Spleen (tissue), 7 donors: ENCODE results near the gene CRYAA.

Experiments
- POLR2A ChIP-seq, 3 donors: fragments of 450-650 bp; IDR thresholded peaks; one replicate each; pipeline ENCODE4 v1.5.1; 2017; ENCODE audit warnings: antibody characterized with exemption in 3 of 3, mild to moderate bottlenecking in 1 of 3
- POLR2AphosphoS5 ChIP-seq, 3 donors: sonication (generic); formaldehyde crosslinking; IDR thresholded peaks; one replicate each; pipeline ENCODE4 v1.5.1; 2017; ENCODE audit warnings: antibody characterized with exemption in 3 of 3
- TF ChIP-seq, protein P1 (sequence below), 11 experiments: fragments of 200-600 bp in 7 of 11; fragments of 450-650 bp in 4 of 11; sonication (generic) in 4 of 11; IDR thresholded peaks in 8 of 11; conservative IDR thresholded peaks in 3 of 11; 1 replicate in 7 of 11; 2 replicates in 4 of 11; pipeline versions ENCODE4 v1.4.0 to v1.8.0; 2016 to 2021; ENCODE audit warnings: antibody characterized with exemption in 11 of 11, inconsistent platforms in 4 of 11, mild to moderate bottlenecking in 1 of 11
- donor health status: DM: no; HTN: no; CAD: no; lungs with moderate emphysema.
- donor health status: DM: no; HTN: no; CAD: no.
- donor health status: DM: no; HTN: no; CAD: no.

DNA sequence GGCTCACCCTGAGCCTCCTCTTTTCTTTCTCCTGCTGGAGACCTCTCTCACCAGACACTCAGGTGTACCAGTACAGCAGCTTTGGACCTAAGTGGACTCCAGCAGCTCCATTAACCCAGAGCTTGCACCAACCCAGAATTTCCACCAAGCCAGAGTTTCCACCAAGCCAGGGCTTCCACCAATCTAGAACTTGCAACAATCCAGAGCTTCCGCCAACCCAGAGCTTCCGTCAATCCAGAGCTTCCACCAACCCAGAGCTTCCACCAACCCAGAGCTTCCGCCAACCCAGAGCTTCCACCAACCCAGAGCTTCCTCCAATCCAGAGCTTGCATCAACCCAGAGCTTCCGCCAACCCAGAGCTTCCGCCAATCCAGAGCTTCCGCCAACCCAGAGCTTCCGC, 23.2 kb downstream of the CRYAA start:
- TF ChIP-seq, protein P1, sequence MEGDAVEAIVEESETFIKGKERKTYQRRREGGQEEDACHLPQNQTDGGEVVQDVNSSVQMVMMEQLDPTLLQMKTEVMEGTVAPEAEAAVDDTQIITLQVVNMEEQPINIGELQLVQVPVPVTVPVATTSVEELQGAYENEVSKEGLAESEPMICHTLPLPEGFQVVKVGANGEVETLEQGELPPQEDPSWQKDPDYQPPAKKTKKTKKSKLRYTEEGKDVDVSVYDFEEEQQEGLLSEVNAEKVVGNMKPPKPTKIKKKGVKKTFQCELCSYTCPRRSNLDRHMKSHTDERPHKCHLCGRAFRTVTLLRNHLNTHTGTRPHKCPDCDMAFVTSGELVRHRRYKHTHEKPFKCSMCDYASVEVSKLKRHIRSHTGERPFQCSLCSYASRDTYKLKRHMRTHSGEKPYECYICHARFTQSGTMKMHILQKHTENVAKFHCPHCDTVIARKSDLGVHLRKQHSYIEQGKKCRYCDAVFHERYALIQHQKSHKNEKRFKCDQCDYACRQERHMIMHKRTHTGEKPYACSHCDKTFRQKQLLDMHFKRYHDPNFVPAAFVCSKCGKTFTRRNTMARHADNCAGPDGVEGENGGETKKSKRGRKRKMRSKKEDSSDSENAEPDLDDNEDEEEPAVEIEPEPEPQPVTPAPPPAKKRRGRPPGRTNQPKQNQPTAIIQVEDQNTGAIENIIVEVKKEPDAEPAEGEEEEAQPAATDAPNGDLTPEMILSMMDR (IDR thresholded peaks at IDR 0.05 in 8 of 11, conservative IDR thresholded peaks at IDR 0.05 in 3 of 11), result no peak
- no peak for TF ChIP-seq POLR2A (IDR thresholded peaks at IDR 0.05)
- TF ChIP-seq POLR2AphosphoS5 (IDR thresholded peaks at IDR 0.05), result no peak
